Subcutaneous adipose tissue (tissue), 4 donors: ENCODE measurements around the gene HNRNPU. TPM values are rescaled to one million over a fixed set of nuclear protein-coding genes. Genes with fewer than 3 reads are reported as not detected.

Experiments
- total RNA-seq, 4 donors: library from RNA; depleted of rRNA; stranded (reverse); fragments of >200 nt; gene quantifications; one replicate each; pipeline ENCODE4 v1.1.0, GENCODE V29; 2016
- TF ChIP-seq, protein P1 (sequence below): fragments of 450-650 bp; IDR thresholded peaks from one replicate; pipeline ENCODE4 v1.5.1; 2016; ENCODE audit warnings: low read depth, mild to moderate bottlenecking, control low read depth, antibody characterized with exemption, moderate library complexity

HNRNPU gene
- total RNA-seq, 4 donors from 2014 or later = 314 to 494 (median 367) TPM

DNA sequence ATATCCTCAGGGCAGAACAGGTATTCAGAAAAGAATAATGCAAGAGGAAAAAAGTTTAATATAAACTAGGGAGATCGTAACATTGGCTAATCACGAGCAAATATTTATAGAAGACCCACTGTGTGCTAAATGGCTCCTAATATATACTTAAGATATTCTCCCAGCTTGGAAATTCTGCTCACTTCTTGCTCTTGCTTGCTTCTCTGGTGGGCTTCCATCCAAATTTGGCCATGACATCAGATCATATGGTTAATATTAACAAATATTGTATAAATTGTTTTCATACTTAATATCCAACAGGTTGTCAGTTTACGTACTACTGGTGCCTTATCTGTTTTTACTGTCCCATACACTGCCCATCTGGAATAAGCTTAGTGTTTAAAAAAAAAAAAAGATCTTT is 27.8 kb downstream of the HNRNPU start:
- TF ChIP-seq, protein P1, sequence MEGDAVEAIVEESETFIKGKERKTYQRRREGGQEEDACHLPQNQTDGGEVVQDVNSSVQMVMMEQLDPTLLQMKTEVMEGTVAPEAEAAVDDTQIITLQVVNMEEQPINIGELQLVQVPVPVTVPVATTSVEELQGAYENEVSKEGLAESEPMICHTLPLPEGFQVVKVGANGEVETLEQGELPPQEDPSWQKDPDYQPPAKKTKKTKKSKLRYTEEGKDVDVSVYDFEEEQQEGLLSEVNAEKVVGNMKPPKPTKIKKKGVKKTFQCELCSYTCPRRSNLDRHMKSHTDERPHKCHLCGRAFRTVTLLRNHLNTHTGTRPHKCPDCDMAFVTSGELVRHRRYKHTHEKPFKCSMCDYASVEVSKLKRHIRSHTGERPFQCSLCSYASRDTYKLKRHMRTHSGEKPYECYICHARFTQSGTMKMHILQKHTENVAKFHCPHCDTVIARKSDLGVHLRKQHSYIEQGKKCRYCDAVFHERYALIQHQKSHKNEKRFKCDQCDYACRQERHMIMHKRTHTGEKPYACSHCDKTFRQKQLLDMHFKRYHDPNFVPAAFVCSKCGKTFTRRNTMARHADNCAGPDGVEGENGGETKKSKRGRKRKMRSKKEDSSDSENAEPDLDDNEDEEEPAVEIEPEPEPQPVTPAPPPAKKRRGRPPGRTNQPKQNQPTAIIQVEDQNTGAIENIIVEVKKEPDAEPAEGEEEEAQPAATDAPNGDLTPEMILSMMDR = no peak

DNA sequence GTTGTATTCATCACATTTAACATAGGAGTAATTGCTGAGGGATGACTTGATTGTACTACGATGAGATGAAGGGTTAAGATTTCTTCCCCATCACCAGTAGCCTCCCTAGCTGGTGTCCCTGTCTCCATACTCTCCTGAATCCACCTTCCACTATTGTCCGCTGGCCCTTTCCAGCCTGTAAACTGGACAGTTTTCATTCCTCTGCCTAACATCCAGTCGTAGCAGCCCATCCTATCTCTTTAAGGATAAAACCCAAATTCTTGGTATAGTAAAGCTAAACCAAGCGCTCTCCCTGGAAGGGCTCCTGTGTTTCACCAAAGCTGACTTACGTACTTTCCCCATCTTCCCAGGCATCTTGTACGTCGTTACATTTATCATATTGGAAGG is 28.2 kb downstream of the HNRNPU start:
- TF ChIP-seq, protein P1 = no peak

DNA sequence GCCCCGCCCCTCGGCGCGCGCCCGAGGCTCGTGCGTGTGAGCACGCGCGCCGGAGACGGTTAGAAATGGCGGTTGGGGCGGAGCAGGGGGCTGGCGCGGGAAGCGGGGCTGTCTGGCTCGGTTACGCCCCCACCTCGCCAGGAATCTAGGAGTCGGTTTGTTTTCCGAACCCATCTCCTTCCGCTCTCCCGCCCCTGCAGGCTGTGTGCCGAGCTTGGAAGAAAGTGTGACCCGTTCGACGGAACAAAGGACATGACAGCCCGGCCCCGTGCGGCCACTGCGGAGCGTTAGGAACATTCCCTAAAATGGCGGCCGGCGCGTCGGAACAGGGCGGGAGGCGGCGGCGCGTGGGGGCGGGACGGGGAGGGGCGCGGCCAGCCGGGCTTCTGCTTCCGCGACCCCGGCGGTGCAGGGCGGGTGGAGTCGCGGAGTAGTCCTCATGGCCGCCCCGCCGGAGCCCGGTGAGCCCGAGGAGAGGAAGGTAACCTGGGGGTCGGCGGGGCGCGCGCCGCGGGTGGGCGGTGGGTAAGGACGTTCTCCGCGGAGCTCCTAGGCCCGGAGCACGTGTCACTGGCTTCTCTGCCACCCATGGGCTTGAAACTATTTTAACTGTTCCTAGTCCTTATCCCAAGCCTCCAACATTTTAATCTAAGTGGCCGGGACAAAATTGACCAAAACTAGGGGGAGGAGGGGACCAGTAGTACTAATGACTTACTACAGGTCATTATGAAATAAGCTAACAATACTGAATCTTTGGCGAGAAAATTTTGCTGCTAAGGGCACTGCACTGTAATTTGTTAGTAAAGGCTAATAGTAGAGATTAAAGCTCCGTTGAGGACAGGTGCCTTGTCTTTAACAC is 28.8 kb downstream of the HNRNPU start, which contains the start of gene COX20:
COX20 (plus strand) TSS at position 383 of the 859 bp plus-strand sequence; CDS start at position 440, 57 bp downstream.
- TF ChIP-seq, protein P1 = no peak

DNA sequence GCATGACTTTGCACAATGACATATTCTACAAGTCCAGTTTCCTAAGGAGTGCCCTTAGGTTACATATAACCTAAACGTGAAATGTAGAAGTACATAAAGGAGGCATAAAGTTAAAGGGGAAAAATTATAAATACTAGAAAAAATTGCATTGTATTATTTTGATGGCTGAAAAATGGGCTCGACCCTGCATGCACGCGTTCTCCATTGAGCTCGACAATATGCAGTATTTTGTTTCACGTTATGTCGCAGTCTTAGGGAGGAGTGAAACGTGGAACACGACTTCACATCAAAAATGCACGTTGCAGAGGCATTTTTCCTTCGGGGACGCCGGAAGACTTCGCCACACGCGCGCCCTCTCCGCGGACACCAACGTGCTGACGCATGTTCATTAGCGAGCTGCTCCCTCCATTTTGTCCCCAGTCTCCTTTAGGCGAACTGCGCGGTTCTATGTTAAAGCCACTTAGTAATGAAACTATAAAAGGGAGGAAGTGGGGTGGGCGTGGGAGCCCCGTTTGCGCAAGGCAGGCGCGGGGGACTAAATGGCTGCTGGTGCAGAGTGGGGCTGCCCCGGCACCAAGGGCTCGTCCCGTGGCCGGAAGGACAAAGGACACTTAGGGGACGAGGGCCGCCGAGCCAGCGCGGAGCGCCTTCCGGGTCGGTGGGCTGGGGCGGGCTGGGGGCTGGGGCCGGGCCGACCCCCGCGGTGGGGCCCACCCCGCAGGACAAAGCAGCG is 29.6 kb downstream of the HNRNPU start:
- TF ChIP-seq, protein P1 = no peak

DNA sequence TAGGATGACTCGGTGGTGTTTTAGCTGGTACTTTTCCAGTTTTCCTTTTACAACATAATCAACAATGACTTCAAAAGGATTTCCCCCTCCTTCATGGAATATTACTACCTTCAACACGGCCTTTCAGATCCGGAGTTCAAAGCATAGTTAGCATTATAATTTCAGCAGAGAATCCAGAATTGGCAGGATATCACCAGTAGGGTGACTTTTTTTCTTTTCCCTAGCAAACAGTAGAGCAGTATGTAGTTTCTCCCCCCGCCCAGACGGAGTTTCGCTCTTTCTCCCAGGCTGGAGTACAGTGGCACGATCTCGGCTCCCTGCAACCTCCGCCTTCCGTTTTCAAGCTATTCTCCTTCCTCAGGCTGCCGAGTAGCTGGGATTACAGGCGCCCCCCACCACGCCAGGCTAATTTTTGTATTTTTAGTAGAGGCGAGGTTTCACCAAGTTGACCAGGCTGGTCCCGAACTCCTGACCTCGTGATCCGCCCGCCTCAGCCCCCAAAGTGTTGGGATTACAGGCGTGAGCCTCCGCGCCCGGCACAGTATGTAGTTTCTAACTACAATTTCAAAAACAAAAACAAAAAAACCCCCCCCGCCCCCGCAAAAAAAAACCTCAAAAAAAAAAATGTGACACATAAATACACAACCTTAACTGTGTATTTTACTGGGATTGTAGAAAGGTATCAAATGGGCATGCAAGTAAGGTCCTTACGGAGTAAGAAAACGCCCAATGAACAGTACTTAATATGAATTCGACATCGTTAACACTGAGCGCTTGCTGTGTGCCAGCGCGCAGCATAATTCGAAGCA is 30.4 kb downstream of the HNRNPU start:
- TF ChIP-seq, protein P1 = no peak

DNA sequence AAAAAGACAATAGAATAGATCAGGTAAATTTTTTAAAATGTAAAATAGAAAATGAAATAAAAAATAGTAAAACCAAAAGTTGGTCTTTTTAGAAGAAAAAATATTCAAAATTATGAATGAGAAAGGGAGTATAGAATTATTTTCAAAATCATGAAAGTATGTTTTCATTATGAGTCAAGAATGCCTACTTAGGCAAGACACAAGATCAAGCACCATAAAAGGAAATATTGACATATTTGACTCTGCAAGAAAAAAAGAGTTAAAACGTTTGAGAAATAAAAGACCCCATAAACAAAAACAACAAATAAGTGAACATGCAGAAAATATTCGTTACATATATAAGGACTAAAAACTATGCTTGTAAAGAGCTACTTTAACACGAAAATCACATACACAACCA is 33.7 kb downstream of the HNRNPU start:
- TF ChIP-seq, protein P1 = no peak
